ENCODE results near the gene TMIE. TPM values are rescaled to one million over a fixed set of nuclear protein-coding genes. Genes with fewer than 3 reads are reported as not detected.

The TMIE gene
- not detected in 2 replicates for total RNA-seq

- no peak for DNase-seq (ENCODE audit: extremely low read depth, low read depth, low spot score)
These were observed at the start of gene TMIE for GRCh38 chr3:46701181-46701939. Gene TMIE (plus strand): TSS chr3:46701392. CDS start chr3:46701488, 96 bp downstream.

- DNase-seq (ENCODE audit: extremely low read depth, low read depth, low spot score): no peak
These were observed 45.9 kb upstream of the TMIE start for GRCh38 chr3:46655271-46655670.

- DNase-seq (ENCODE audit: extremely low read depth, low read depth, low spot score): no peak
These were observed 44.2 kb upstream of the TMIE start for GRCh38 chr3:46656778-46657556.

GRCh38 chr3:46659285-46659684 lies 41.9 kb upstream of the TMIE start:
- DNase-seq (ENCODE audit: extremely low read depth, low read depth, low spot score): no peak

GRCh38 chr3:46660003-46660402 lies 41.2 kb upstream of the TMIE start:
- no peak for DNase-seq (ENCODE audit: extremely low read depth, low read depth, low spot score)

- no peak for DNase-seq (ENCODE audit: extremely low read depth, low read depth, low spot score)
These were observed 40.4 kb upstream of the TMIE start for GRCh38 chr3:46660543-46661523.

- DNase-seq (ENCODE audit: extremely low read depth, low read depth, low spot score): no peak
These were observed 39.1 kb upstream of the TMIE start for GRCh38 chr3:46661776-46662766.

- no peak for DNase-seq (ENCODE audit: extremely low read depth, low read depth, low spot score)
These were observed 38.2 kb upstream of the TMIE start for GRCh38 chr3:46662771-46663551.

GRCh38 chr3:46663591-46664135 lies 37.5 kb upstream of the TMIE start:
- DNase-seq (ENCODE audit: extremely low read depth, low read depth, low spot score): no peak

- no peak for DNase-seq (ENCODE audit: extremely low read depth, low read depth, low spot score)
These were observed 36.8 kb upstream of the TMIE start for GRCh38 chr3:46664188-46664970.

- DNase-seq (ENCODE audit: extremely low read depth, low read depth, low spot score): no peak
These were observed 36.0 kb upstream of the TMIE start for GRCh38 chr3:46664971-46665762.

GRCh38 chr3:46665763-46666452 lies 35.3 kb upstream of the TMIE start:
- DNase-seq (ENCODE audit: extremely low read depth, low read depth, low spot score): no peak

- no peak for DNase-seq (ENCODE audit: extremely low read depth, low read depth, low spot score)
These were observed 34.7 kb upstream of the TMIE start for GRCh38 chr3:46666453-46666845.

- DNase-seq (ENCODE audit: extremely low read depth, low read depth, low spot score): no peak
These were observed 34.1 kb upstream of the TMIE start for GRCh38 chr3:46667061-46667621.

- DNase-seq (ENCODE audit: extremely low read depth, low read depth, low spot score): no peak
These were observed 33.5 kb upstream of the TMIE start for GRCh38 chr3:46667657-46668056.

- DNase-seq (ENCODE audit: extremely low read depth, low read depth, low spot score): no peak
These were observed 33.1 kb upstream of the TMIE start for GRCh38 chr3:46668116-46668515.

Measured in glomerular endothelial cell (primary cell).